AG04450 (cell line): ENCODE measurements around the gene CCDC192. TPM values are rescaled to one million over a fixed set of nuclear protein-coding genes. Genes with fewer than 3 reads are reported as not detected.

Experiments used
- CTCF ChIA-PET: fragments of 300-600, 350-600 bp; formaldehyde crosslinking; extraction: SDS; loops from one replicate; lab custom pipeline; 2022; ENCODE audit warnings: antibody characterized with exemption, inconsistent platforms; lab: Charles Lee
- POLR2A ChIA-PET: fragments of 350-600 bp; formaldehyde crosslinking; extraction: SDS; loops from one replicate; lab custom pipeline; 2021; ENCODE audit warnings: antibody characterized with exemption, inconsistent platforms; lab: Yijun Ruan, JAX
- DNase-seq: peaks from one replicate; pipeline ENCODE4 v3.0.0-alpha.2; 2011; ENCODE audit warnings: low read depth, low spot score
- H3K27ac ChIP-seq: one replicate; pipeline ENCODE4 v1.5.1; 2012; ENCODE audit warnings: low read depth, low read length, control low read depth
- H3K27me3 ChIP-seq: one replicate; pipeline ENCODE4 v1.6.0; 2012; ENCODE audit warnings: low read length; ENCODE audit not compliant: control insufficient read depth, insufficient read depth
- H3K4me3 ChIP-seq: 2 replicates; pipeline ENCODE4 v1.5.1; 2011; ENCODE audit warnings: mild to moderate bottlenecking, low read depth, low read length, control low read depth
- H3K9me3 ChIP-seq: 2 replicates; pipeline ENCODE4 v1.5.1; 2012; ENCODE audit warnings: low read length; ENCODE audit not compliant: control insufficient read depth, insufficient read depth
- CTCF ChIP-seq: IDR thresholded peaks from 2 replicates; pipeline ENCODE4 v1.5.1; 2011; ENCODE audit warnings: low read depth, low read length, control low read depth, inconsistent platforms
- polyA plus RNA-seq: library from polyadenylated mRNA; depleted of rRNA; stranded (reverse); fragments of >200 nt; gene quantifications from 2 replicates; pipeline ENCODE4 v1.2.3, GENCODE V29; 2011

The CCDC192 gene
- polyA plus RNA-seq, 1 experiment, result not detected

- H3K27me3 ChIP-seq, result no peaks in the 10 kb centered on the region
- no peak for TF ChIP-seq CTCF
- H3K4me3 ChIP-seq, result no peak overlapping the region
- ChIA-PET CTCF (no interaction called here), POLR2A (no interaction called here)
- H3K9me3 ChIP-seq, result no peaks in the 10 kb centered on the region
- H3K27ac ChIP-seq, result no peak overlapping the region
- DNase-seq, result no peak
Observed at GRCh38 chr5:127809533-127809932, 106.3 kb downstream of the CCDC192 start.

GRCh38 chr5:127810017-127810416, 106.8 kb downstream of the CCDC192 start:
- DNase-seq, result no peak
- TF ChIP-seq CTCF, result no peak
- Histone ChIP-seq H3K4me3 (no peak overlapping the region), H3K27me3 (no peaks in the 10 kb centered on the region), H3K27ac (no peak overlapping the region), H3K9me3 (no peaks in the 10 kb centered on the region)
- ChIA-PET POLR2A (no interaction called here), CTCF (no interaction called here)

GRCh38 chr5:127810707-127811490, 107.7 kb downstream of the CCDC192 start:
- Histone ChIP-seq H3K4me3 (no peak overlapping the region), H3K27me3 (no peaks in the 10 kb centered on the region), H3K27ac (no peak overlapping the region), H3K9me3 (no peaks in the 10 kb centered on the region)
- ChIA-PET POLR2A (no interaction called here), CTCF (no interaction called here)
- no peak for DNase-seq
- no peak for TF ChIP-seq CTCF

GRCh38 chr5:127812570-127812969, 109.4 kb downstream of the CCDC192 start:
- H3K9me3 ChIP-seq, result no peaks in the 10 kb centered on the region
- H3K4me3 ChIP-seq, result no peak overlapping the region
- DNase-seq, result no peak
- H3K27me3 ChIP-seq, result no peaks in the 10 kb centered on the region
- POLR2A ChIA-PET, result interaction anchor here (0.6 kb wide), 1 partner anchor 19 kb away, joined by 3 read pairs; no protein-coding TSS in a partner anchor
- TF ChIP-seq CTCF, result no peak
- CTCF ChIA-PET, result no interaction called here
- no peak overlapping the region for H3K27ac ChIP-seq
